ENCODE data around the gene ARHGEF1. TPM values are rescaled to one million over a fixed set of nuclear protein-coding genes. Genes with fewer than 3 reads are reported as not detected.

ARHGEF1 gene
- total and polyA plus RNA-seq, 7 donors, result 15.8 to 28.0 (median 20.7) TPM

GRCh38 chr19:41848666-41849065, 34.3 kb upstream of the ARHGEF1 start:
- ATAC-seq (no peak), DNase-seq (no peak)
- H3K27me3 ChIP-seq (ENCODE audit: insufficient read depth in 3 of 3, low read length in 2 of 3), result peaks cover 0 to 4% (median 3%) of the 10 kb centered on the region in 3 donors
- H3K27ac ChIP-seq, result no peak overlapping the region
- WGBS, 3 donors, result 74 to 80% (median 78%) methylated on average over 5 to 6 of the region's 6 CpGs
- TF ChIP-seq CTCF (IDR thresholded peaks at IDR 0.05), result no peak
- no peaks in the 10 kb centered on the region for H3K9me3 ChIP-seq
- intact Hi-C loops (cut with DNase I), result no loop called here
- H3K36me3 ChIP-seq (ENCODE audit: insufficient read depth in 1 of 2, low read depth in 1 of 2), result no peaks in the 10 kb centered on the region
- no peaks in the 10 kb centered on the region for H3K4me1 ChIP-seq
- H3K4me3 ChIP-seq, result no peak overlapping the region

DNA sequence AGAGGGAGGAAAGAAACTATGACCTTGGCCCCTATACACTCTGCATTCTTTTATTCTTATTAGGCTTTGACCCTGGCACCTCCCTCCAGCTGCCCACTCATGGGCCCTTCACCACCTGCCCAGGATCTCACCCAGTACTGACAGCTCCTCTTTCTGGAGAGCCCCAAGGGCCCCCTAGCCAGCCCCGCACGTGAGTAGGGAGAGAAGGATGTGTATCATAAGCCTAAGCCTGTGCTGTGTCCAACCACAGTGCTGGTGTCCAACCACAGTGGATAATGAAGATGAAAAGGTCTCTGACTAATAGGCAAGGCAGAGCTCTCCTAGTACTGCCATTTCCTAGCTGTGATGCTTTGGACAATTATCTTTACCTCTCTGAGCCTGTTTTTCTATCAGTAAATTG, 33.9 kb upstream of the ARHGEF1 start:
- ATAC-seq (no peak), DNase-seq (no peak)
- Histone ChIP-seq H3K4me3 (no peak overlapping the region), H3K9me3 (no peaks in the 10 kb centered on the region), H3K27ac (no peak overlapping the region), H3K4me1 (no peaks in the 10 kb centered on the region), H3K36me3 (ENCODE audit: insufficient read depth in 1 of 2, low read depth in 1 of 2) (no peaks in the 10 kb centered on the region), H3K27me3 (ENCODE audit: insufficient read depth in 3 of 3, low read length in 2 of 3) (peaks cover 0 to 4% (median 3%) of the 10 kb centered on the region in 3 donors)
- 51 to 56% (median 55%) methylated on average over 2 of the region's 2 CpGs for WGBS, 3 donors
- no peak for TF ChIP-seq CTCF (IDR thresholded peaks at IDR 0.05)
- intact Hi-C loops (cut with DNase I), result no loop called here

DNA sequence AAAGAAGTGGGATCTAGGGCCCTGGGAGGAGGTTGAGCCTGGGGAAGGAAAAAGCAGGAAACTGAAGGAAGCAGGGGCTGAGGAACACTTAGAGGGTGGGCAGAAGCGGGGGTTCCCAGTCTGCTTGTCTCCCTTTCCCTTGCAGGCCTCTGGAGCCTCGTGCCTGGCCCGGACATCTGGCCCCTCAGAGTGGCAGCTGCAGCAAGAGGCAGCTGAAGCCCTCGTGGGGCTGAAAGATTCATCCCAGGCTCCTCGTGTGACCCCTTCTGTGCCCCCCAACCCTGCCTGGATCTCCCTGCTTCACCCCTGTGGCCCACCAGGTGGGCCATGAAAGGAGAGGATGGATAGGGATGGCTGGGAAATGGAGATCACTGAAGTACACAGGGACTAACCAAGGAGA, 32.6 kb upstream of the ARHGEF1 start:
- intact Hi-C loops (cut with DNase I), result no loop called here
- Histone ChIP-seq H3K27ac (no peak overlapping the region), H3K36me3 (ENCODE audit: insufficient read depth in 1 of 2, low read depth in 1 of 2) (no peaks in the 10 kb centered on the region), H3K4me1 (no peaks in the 10 kb centered on the region), H3K4me3 (no peak overlapping the region), H3K27me3 (ENCODE audit: insufficient read depth in 3 of 3, low read length in 2 of 3) (peaks cover 0 to 5% (median 3%) of the 10 kb centered on the region in 3 donors), H3K9me3 (no peaks in the 10 kb centered on the region)
- no peak for TF ChIP-seq CTCF (IDR thresholded peaks at IDR 0.05)
- 34 to 41% (median 37%) methylated on average over 5 of the region's 5 CpGs for WGBS, 3 donors
- no peak for DNase-seq
- ATAC-seq, result no peak

GRCh38 chr19:41851456-41851855, 31.5 kb upstream of the ARHGEF1 start:
- no peak overlapping the region for H3K4me3 ChIP-seq
- H3K9me3 ChIP-seq, result no peaks in the 10 kb centered on the region
- TF ChIP-seq CTCF (IDR thresholded peaks at IDR 0.05), result no peak
- H3K27me3 ChIP-seq (ENCODE audit: insufficient read depth in 3 of 3, low read length in 2 of 3), result peaks cover 0 to 7% (median 3%) of the 10 kb centered on the region in 3 donors
- intact Hi-C loops (cut with DNase I), result no loop called here
- no peak for DNase-seq
- WGBS, 3 donors, result 16 to 25% (median 19%) methylated on average over 4 of the region's 4 CpGs
- no peak for ATAC-seq
- no peaks in the 10 kb centered on the region for H3K4me1 ChIP-seq
- no peak overlapping the region for H3K27ac ChIP-seq
- H3K36me3 ChIP-seq (ENCODE audit: insufficient read depth in 1 of 2, low read depth in 1 of 2), result no peaks in the 10 kb centered on the region

- no peak for TF ChIP-seq CTCF (IDR thresholded peaks at IDR 0.05)
- intact Hi-C loops (cut with DNase I), result no loop called here
- Histone ChIP-seq H3K4me3 (no peak overlapping the region), H3K27ac (no peak overlapping the region), H3K27me3 (ENCODE audit: insufficient read depth in 3 of 3, low read length in 2 of 3) (peaks cover 0 to 7% (median 3%) of the 10 kb centered on the region in 3 donors), H3K36me3 (ENCODE audit: insufficient read depth in 1 of 2, low read depth in 1 of 2) (no peaks in the 10 kb centered on the region), H3K9me3 (no peaks in the 10 kb centered on the region), H3K4me1 (no peaks in the 10 kb centered on the region)
- WGBS, 3 donors, result 29 to 90% (median 61%) methylated on average over 2 of the region's 2 CpGs
- ATAC-seq (no peak), DNase-seq (no peak)
Observed at GRCh38 chr19:41853344-41853743, 29.6 kb upstream of the ARHGEF1 start.
